Gastrocnemius medialis (tissue), 4 donors: ENCODE measurements around the gene PURA. TPM values are rescaled to one million over a fixed set of nuclear protein-coding genes. Genes with fewer than 3 reads are reported as not detected.
A peak's percentile ranks its signal among the peaks of the same experiment; 100 is the strongest.

Experiments
- ATAC-seq, 2 donors: fragments of 150-250 bp; one replicate each; pipeline ENCODE4 v1.9.1; 2016
- DNase-seq, 2 donors: peaks; one replicate each; pipeline ENCODE4 v3.0.0-alpha.2; 2019
- H3K27ac ChIP-seq, 4 donors: fragments of 200-600 bp; sonication (generic); 1 replicate in 1 of 4; 2 replicates in 3 of 4; pipeline ENCODE4 v1.5.1; 2016 to 2018; ENCODE audit warnings: mild to moderate bottlenecking in 2 of 4, moderate library complexity in 1 of 4
- H3K27me3 ChIP-seq, 3 donors: fragments of 200-600 bp; sonication (generic) in 2 of 3; 1 replicate in 1 of 3; 2 replicates in 2 of 3; pipeline versions ENCODE4 v1.5.1 to v1.6.0; 2016 to 2019; ENCODE audit warnings: mild to moderate bottlenecking in 1 of 3, moderate library complexity in 1 of 3
- H3K36me3 ChIP-seq, 2 donors: fragments of 200-600 bp; sonication (generic) in 1 of 2; one replicate each; pipeline ENCODE4 v1.5.1; 2017 to 2018
- H3K4me1 ChIP-seq, 2 donors: fragments of 200-600 bp; sonication (generic) in 1 of 2; one replicate each; pipeline ENCODE4 v1.5.1; 2016 to 2017; ENCODE audit warnings: mild to moderate bottlenecking in 2 of 2
- H3K4me3 ChIP-seq, 4 donors: fragments of 200-600 bp; sonication (generic) in 3 of 4; 1 replicate in 1 of 4; 2 replicates in 3 of 4; pipeline ENCODE4 v1.5.1; 2016 to 2019; ENCODE audit warnings: mild to moderate bottlenecking in 2 of 4
- H3K9me3 ChIP-seq, 3 donors: fragments of 200-600 bp; sonication (generic) in 2 of 3; 1 replicate in 1 of 3; 2 replicates in 2 of 3; pipeline ENCODE4 v1.5.1; 2016 to 2019
- CTCF ChIP-seq, 5 experiments: fragments of 450-650 bp in 3 of 5; fragments of 200-600 bp in 2 of 5; sonication (generic) in 2 of 5; IDR thresholded peaks in 4 of 5; conservative IDR thresholded peaks in 1 of 5; 1 replicate in 4 of 5; 2 replicates in 1 of 5; pipeline ENCODE4 v1.5.1; 2016 to 2019; ENCODE audit warnings: antibody characterized with exemption in 5 of 5, mild to moderate bottlenecking in 3 of 5, moderate library complexity in 3 of 5
- POLR2A ChIP-seq, 2 donors: fragments of 450-650 bp; IDR thresholded peaks; one replicate each; pipeline ENCODE4 v1.6.1; 2017; ENCODE audit warnings: antibody characterized with exemption in 2 of 2, mild to moderate bottlenecking in 2 of 2, moderate library complexity in 2 of 2
- in situ Hi-C, 4 donors: fragments of 200-750 bp; cut with MboI; loops; one replicate each; pipeline versions ENCODE4 v1.15.0 to v1.8.0; 2017; ENCODE audit warnings: low sequenced_read_pairs in 4 of 4
- intact Hi-C: fragments of 100-400 bp; cut with DNase I; formaldehyde crosslinking; loops from one replicate; pipeline ENCODE4 v1.15.1; 2023; ENCODE audit warnings: low total_unique reads
- total RNA-seq, 4 donors: library from RNA; depleted of rRNA; stranded (reverse); fragments of >200 nt; gene quantifications; one replicate each; pipeline versions ENCODE4 v1.1.0 to v1.2.3, GENCODE V29; 2016

Gene PURA
- total RNA-seq = 10 to 100 TPM; 13.6 to 20.6 (median 16.5) TPM

- Histone ChIP-seq H3K4me3 (peak within 1 kb of the TSS; percentile 78 to 91 (median 85)), H3K9me3 (no peaks in the 10 kb centered on the region), H3K27ac (peak within 1 kb of the TSS; percentile 94 to 97 (median 95)), H3K27me3 (no peaks in the 10 kb centered on the region), H3K36me3 (no peaks in the 10 kb centered on the region), H3K4me1 (peaks cover 64 to 70% of the 10 kb centered on the region in 2 donors)
- intact Hi-C loops (loop anchor here (2.0 to 5.0 kb wide), 2 partner anchors 31 to 44 kb away; no protein-coding TSS in a partner anchor), in situ Hi-C loops (no loop called here)
- TF ChIP-seq CTCF (IDR thresholded peaks at IDR 0.05 in 4 of 5, conservative IDR thresholded peaks at IDR 0.05 in 1 of 5) (peak in 2 of 5 experiments; percentile 11 to 37), POLR2A (IDR thresholded peaks at IDR 0.05) (peak; percentile 79 to 80)
- DNase-seq = peak; percentile 91 to 94
- peak; percentile 94 to 95 for ATAC-seq
These were observed at the start of gene PURA for GRCh38 chr5:140113699-140114263. PURA (plus strand) TSS chr5:140114109; CDS start chr5:140114182, 73 bp downstream.

GRCh38 chr5:140072812-140073211 lies 41.1 kb upstream of the PURA start:
- Histone ChIP-seq H3K36me3 (no peaks in the 10 kb centered on the region), H3K9me3 (no peaks in the 10 kb centered on the region), H3K27ac (no peak overlapping the region), H3K27me3 (no peaks in the 10 kb centered on the region), H3K4me1 (no peaks in the 10 kb centered on the region), H3K4me3 (no peak overlapping the region)
- no peak for ATAC-seq
- in situ Hi-C loops (loop anchor here (5.0 to 25.0 kb wide), 2 partner anchors 84 to 286 kb away; partner anchors contain the start of gene PSD2 (in 2 of the 4)), intact Hi-C loops (loop anchor here (1.0 to 5.0 kb wide), 3 partner anchors 72 to 286 kb away; no protein-coding TSS in a partner anchor)
- TF ChIP-seq POLR2A (IDR thresholded peaks at IDR 0.05) = no peak
- TF ChIP-seq CTCF (IDR thresholded peaks at IDR 0.05 in 4 of 5, conservative IDR thresholded peaks at IDR 0.05 in 1 of 5) = no peak
- DNase-seq = no peak

GRCh38 chr5:140073296-140073695 lies 40.6 kb upstream of the PURA start:
- in situ Hi-C loops = loop anchor here (5.0 to 25.0 kb wide), 2 partner anchors 84 to 286 kb away; partner anchors contain the start of gene PSD2 (in 2 of the 4)

GRCh38 chr5:140075371-140075770 lies 38.5 kb upstream of the PURA start:
- ATAC-seq (no peak), DNase-seq (no peak)
- no peaks in the 10 kb centered on the region for H3K36me3 ChIP-seq
- no peaks in the 10 kb centered on the region for H3K27me3 ChIP-seq
- intact Hi-C loops (no loop called here), in situ Hi-C loops (no loop called here)
- H3K9me3 ChIP-seq = no peaks in the 10 kb centered on the region
- H3K4me1 ChIP-seq = no peaks in the 10 kb centered on the region
- no peak overlapping the region for H3K4me3 ChIP-seq
- H3K27ac ChIP-seq = no peak overlapping the region
- TF ChIP-seq CTCF (IDR thresholded peaks at IDR 0.05 in 4 of 5, conservative IDR thresholded peaks at IDR 0.05 in 1 of 5) (no peak), POLR2A (IDR thresholded peaks at IDR 0.05) (no peak)

More at GRCh38 chr5:140073296-140073695, 40.6 kb upstream of the PURA start:
- Histone ChIP-seq H3K36me3 (no peaks in the 10 kb centered on the region), H3K27me3 (no peaks in the 10 kb centered on the region), H3K4me3 (no peak overlapping the region), H3K27ac (no peak overlapping the region), H3K9me3 (no peaks in the 10 kb centered on the region), H3K4me1 (no peaks in the 10 kb centered on the region)
- ATAC-seq (peak in 1 of 2 donors; percentile 16), DNase-seq (no peak)
- intact Hi-C loops = loop anchor here (1.0 to 5.0 kb wide), 3 partner anchors 72 to 286 kb away; no protein-coding TSS in a partner anchor
- TF ChIP-seq CTCF (IDR thresholded peaks at IDR 0.05 in 4 of 5, conservative IDR thresholded peaks at IDR 0.05 in 1 of 5) = peak; percentile 53 to 74 (median 64)
- no peak for TF ChIP-seq POLR2A (IDR thresholded peaks at IDR 0.05)
